Measurements from ENCODE around the gene TRIM47.
"Not testable (repeated sequence)": the region's sequence is repeated elsewhere in the genome, so short reads cannot be mapped to it uniquely, and the experiment has no call there.

Gene TRIM47

GRCh38 chr17:75892556-75893224, 14.3 kb upstream of the TRIM47 start:
- DNase-seq (ENCODE audit: low spot score), result no peak

DNA sequence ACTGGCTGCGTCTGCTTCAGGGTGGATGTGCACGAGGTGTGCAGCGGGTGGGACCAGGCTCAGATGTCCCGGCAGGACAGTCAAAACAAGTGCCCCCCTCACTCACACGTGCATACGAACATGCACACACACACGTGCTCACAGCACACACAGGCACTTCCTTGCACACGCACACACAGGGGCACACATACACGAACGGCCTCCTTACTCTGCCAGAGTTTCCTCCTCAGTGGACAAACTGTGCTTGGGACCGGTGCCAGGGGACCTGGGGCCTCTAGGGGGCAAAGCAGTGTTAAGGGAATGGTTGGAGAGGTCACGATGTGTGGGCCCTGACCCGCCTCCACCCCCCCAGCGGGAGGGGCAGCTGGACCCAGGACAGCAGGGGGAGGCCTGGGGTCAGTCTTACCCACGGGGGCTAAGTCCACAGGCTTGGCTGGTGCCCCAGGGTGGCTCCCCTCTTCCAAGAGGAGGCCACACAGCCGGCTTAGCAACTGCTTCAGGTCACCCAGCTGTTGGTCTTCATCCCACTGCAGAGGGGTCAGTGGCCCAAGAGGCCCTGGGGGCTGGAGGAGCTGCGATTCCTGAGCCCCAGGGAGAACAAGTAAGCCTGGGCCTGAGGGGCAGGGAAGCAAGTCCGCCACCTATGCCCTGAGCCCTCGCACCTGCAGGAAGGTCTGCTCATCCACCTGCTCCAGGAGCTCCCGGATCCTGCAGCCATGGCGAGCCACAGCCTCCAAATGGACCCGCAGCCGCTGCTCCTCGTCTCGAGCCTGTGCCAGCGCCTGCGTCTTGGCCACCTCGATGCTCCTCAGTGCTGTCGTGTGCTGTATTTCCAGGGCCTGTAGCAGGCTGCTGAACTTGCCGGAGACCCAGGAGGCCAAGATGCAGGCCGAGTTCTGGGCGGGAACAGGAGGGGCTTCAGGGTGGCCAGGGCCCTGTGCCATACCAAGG, 13.5 kb upstream of the TRIM47 start:
- no peak for DNase-seq (ENCODE audit: low spot score)

- DNase-seq (ENCODE audit: low spot score), result no peak
These were observed 12.7 kb upstream of the TRIM47 start for GRCh38 chr17:75891022-75891604.

DNA sequence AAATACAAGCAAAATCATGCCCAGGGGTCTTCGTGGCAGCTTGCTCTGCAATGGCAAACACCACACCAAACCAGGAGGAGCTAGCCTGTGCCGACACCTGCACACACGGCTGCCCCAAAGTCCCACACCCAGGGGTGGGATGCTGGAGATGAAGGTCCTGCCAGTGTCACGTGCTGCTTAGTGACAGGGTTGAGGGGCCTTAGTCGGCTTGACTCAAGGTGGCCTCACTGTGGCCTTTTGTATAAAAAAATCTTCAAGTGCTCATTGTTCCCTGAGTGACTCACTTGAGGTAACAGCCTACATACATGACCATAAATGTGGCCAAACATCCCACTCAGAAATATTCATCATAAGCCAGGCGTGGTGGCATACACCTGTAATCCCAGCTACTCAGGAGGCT, 11.1 kb upstream of the TRIM47 start:
- no peak for DNase-seq (ENCODE audit: low spot score)

DNA sequence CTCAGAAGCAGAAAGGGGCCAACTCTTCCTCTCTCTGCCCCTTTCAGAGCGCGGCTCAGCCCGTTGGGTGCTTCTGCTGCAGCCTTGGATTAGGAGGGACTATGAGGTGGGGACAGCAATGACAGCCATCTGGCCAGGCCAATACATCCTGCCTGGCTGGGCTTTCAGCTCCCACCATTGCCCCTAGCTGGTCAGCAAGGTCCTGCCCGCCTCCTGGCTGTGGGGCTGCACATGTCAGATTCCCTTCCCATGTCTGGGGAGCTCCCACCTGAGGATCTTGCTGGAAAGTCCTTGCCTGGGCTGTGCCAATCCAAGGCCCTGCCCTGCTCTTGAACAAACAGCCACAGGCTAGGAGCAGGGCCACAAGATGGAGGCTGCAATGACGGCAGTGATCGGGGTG, 10.1 kb upstream of the TRIM47 start:
- DNase-seq (ENCODE audit: low spot score), result no peak

DNA sequence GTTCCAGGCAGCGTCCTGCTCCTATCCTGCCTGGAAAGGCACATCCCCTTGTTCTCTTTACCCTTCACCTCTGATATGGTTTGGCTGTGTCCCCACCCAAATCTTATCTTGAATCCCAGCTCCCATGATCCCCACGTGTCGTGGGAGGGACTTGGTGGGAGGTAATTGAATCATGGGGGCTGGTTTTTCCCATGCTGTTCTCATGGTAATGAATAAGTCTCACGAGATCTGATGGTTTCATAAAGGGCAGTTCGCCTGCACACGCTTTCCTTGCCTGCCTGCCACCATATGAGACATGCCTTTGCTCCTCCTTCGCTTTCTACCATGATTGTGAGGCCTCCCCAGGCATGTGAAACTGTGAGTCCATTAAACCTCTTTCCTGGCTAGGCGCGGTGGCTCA, 7.5 kb upstream of the TRIM47 start:
- DNase-seq (ENCODE audit: low spot score), result not testable (repeated sequence)

GRCh38 chr17:75885431-75885830, 7.0 kb upstream of the TRIM47 start:
- DNase-seq (ENCODE audit: low spot score), result no peak

DNA sequence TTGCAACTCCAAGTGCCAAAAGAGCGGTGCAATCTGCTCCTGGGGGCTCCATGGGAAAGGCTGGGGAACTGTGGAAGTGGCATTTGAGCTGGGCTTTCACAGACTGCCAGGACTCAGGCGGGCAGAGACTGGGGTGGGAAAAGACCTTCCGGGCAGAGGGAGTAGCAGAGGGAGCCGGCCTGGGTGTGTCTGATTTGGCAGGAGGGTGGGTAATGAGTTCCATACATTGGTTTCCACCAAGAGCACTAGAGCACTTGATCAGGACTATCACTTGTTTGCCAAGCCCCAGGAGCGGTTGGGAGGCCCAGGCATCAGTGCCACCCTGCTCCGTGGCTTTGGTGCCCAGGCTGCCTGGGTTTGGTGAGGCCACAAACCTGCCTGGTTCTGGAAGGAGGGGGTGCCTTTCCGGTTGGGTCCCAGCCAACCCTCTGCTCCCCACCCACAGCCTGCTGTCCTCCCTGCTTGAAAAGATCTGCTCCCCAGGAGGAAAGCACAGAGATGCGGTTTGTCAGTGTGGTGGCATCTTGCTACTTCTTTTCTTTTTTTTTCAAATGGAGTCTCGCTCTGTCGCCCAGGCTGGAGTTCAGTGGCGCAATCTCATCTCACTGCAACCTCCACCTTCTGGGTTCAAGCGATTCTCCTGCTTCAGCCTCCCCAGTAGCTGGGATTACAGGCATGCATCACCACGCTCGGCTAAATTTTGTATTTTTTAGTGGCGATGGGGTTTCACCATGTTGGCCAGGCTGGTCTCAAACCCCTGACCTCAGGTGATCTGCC, 3.5 kb upstream of the TRIM47 start:
- DNase-seq (ENCODE audit: low spot score), result no peak

DNA sequence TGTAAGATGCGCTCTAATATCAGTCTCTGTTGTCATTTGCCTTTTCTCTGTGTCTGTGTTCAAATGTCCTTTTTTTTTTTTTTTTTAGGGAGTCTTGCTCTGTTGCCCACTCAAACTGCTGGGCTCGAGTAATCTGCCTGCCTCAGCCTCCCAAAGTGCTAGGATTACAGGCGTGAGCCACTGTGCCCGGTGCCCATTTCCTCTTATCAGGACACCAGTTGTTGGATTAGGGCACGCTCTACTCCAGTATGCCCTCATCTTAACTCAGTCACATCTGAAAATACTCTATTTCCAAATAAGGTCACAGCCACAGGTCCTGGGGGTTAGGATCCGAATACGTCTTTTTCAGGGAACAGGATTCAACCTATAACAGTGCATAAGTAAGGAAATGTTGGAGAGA, 1.9 kb upstream of the TRIM47 start:
- no peak for DNase-seq (ENCODE audit: low spot score)

GRCh38 chr17:75877752-75878173, 618 bp downstream of the TRIM47 start:
- DNase-seq (ENCODE audit: low spot score), result peak; percentile 58

DNA sequence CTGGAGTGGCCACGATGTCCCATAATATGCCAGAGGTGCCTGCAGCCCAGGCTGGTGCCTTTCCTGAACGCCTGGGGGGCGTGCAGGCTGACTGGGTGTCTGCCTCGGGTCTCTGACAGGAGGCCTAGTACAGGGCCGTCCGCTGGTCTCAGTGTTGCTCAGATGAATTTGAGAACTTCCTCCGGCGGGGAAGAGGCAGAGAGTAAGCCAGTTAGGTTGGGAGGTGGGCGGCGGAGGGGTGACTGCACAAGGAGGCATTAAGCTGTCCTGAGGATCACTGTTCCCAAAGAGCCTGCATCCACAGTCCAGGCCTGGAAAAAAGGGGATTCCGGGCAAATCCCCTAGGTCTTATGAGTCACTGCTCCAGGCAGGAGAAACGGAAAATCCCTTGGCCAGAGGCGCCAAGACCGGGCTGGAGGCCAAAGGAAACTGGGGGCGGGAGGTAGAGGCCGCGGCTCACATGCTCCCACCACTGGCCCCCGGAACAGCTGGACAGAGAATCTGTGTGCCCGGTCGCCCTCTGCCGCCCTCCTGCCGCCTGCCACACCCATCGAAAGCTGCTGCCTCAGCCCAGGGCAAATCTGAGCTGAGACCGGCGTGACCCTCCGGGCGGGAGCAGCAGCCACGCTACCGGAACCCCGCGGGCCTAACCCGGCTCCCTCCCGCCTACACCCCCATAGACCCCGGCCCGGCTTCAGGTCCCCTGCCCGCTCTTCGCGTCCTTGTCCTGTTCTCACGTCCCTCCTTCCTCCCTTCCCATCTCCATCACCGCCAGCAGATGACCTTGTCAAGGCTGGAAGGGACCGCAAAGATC, 1.2 kb downstream of the TRIM47 start:
- DNase-seq (ENCODE audit: low spot score), result peak; percentile 91

DNA sequence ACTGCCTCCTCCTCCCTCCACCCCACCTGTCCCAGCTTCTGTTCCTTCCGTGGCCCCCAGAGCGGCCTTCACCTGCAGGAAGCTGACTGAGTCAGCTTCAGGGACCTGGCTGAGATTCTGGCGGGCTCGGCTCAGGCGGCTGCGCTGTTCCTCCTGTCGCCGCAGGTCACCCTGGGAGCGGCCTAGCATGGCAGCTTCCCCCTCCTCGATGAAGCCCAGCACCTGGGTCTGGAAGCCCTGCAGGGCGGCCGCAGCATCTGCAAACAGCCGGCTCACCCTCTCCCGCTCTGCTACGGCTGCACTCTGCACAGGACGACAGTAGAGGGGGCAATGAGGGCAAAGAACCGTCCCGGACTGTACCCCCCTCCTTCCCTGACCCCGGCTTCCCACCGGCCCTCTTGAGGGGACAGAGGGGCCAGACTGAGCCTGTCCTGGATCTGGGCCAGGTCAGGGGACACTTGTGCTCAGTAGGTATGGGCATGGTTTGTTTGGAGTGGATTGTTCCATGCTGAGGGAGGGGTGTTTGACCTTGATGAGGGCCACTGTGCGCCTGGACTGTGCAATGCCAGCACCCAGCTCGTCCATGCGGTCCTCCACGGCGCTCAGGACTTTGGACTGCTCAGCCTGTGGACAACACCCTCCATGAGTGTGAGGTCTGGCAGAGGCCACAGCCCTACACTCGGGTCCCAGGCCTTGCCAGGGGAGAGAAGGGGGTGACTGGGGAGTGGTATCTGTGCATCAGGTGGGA, 2.0 kb downstream of the TRIM47 start:
- no peak for DNase-seq (ENCODE audit: low spot score)

DNA sequence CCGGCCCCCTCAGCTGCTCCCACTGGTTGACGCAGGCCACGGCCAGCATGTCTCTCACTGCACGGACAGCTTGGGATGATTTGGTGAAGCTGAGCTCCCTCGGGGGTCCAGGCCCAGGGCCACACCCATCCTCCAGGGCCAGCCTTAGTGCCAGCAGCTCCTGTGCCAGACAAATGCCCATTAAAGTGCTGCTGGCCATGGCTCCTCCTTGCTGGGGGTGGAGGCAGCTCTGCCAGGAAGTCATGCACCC, 2.5 kb downstream of the TRIM47 start:
- no peak for DNase-seq (ENCODE audit: low spot score)

DNA sequence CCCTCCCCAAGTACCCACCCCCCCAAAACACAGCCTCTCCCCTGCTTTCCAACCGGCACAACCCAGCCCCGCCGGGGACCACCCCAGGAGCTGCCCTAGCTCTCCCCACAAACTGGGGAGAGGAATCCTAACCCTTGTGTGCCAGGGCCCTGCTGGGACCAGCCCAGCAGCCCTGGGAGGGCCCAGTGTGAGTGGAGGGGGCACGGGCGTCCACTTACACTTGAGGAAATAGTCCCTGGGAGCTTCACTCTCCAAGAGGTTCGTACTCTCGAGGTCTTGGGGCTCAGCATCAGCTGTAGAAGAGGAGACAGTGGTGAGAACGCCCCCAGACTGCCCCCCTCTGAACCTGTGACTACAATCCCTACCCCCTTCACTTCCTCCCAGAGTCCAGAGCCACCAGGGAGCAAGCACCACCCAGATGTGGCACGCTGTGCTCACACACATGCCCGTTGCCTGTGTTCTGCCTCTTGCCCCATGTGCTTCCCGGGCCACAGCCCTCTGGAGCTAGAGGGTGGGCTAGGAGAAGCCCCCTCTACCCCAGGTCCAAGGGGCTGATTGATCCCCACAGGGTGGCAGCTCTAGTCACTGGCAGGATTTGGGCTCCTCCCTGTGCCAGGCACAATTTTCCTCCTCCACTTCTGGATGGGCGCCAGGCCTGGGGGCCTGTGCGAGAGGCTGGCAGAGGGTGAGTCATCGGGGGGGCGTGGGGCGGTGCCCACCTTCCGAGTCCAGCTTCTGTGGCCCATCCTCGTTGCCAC, 3.0 kb downstream of the TRIM47 start:
- DNase-seq (ENCODE audit: low spot score), result no peak

DNA sequence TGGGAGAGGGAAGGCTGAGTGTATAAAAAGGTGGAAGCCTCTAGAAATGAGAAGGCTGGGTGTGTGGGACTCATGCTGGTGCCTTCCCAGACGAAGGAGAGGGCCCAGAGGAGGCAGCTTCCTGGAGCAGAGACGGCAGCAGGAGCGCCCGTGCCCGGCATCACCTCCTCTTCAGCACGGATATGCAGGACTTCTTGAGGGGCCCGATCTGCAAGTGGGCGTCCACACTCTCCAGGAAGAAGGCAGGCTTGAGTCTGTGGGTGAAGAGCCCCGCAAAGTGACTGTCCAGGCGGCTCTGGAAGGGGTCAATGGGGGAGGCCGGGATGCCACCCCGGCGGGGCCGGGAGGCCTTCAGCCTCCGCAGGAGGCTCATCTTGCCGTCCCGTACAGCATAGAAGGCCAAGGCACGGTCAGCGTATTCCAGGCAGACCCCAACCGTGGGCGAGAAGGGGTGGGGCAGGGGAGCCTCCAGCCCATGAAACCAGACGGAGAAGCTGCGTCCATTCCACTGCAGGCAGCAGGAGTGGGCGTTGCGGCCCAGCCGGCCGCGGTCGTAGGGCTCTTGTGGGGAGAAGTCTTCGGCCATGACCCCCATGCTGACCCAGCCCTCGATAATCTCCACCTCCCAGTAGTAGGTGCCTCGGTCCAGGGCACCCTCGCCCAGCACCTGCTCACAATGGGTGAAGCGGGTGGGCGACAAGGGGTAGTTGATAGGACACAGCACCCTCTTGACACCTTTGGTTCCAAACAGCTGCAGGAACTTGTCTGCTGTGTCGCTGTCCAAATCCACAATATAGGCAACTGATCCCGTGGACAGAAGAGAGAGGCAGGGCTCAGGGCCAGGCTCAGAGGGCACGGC, 3.8 kb downstream of the TRIM47 start:
- no peak for DNase-seq (ENCODE audit: low spot score)

DNA sequence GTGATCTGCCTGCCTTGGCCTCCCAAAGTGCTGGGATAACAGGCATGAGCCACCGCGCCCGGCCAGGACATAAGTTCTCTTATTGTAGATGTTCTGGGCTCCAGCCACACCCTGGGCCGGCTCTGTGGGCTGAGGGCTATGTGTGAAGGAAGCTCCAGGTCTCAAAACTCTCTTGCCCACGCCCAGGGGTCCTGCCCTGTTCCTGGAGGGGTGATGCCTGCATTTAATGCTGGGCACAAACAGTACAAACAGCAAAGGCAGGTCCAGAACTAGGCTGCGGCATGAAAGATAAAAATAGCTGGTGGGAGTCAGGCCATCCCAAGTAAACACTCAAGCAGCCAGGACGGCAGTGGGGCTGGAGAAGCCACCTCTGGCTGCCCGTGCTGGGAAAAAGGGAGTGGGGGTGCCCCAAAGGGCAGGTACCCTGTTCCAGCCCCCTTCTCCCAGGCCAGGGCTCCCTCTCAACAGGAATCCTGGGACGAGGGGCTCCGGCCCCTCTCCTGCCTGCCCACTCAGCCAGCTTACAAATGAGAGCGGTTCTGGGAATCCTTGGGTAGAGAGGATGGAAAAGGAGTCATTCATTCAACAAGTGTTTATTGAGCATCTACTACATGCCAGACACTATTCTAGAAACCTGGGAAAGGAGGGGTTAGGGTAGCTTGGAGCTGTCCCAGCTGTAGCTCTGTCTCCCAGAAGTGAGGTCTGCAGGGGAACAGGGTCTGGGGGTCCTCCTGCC, 4.6 kb downstream of the TRIM47 start:
- DNase-seq (ENCODE audit: low spot score), result no peak

DNA sequence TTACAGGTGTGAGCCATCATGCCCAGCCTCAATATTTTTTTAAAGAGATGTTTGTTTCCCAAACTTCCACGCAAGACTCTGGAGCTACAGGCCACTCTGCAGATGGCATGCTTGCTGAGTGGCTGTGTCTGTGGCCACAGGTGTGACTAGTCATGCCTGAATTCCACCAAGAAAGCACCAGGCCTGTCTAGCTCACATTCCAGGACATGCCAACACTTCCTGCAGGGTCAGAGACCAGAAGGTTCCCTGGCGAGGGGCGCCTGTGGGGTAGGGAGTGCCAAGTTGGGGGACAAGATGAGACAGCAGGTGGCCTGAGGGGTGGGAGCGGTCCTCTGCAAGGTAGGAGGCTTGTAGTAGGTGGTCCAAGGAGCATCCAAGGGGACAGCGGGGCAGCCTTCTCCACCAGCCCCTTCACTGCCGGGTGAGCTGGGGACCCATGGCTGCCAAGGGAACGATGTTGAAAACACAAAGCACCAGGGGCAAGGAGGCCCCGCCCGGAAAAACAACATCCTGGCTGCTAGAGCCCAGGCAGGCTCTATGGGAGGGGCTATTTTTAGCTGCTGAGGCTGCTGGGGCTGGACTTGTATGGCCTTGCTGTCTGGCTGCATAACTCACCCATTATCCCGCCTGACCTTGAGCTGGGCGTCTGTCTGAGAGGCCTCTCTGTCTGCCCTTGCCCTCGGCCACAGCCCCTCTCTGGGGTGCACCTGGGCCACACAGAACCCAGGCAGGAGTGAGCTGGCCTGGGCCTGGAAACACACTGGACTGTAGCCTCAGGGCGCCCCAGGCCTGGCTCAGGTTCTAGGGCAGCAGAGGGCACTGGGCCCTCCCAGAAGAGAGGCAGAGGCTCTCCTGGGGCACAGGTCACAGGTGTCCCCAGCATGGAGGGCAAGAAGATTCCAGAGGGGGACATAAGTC, 5.7 kb downstream of the TRIM47 start:
- DNase-seq (ENCODE audit: low spot score), result peak; percentile 88

Data from AG08395 (cell line).